Measurements from ENCODE around the gene PGLYRP4. TPM values are rescaled to one million over a fixed set of nuclear protein-coding genes. Genes with fewer than 3 reads are reported as not detected.

PGLYRP4 gene
- total and polyA plus RNA-seq, 11 donors = not detected

DNA sequence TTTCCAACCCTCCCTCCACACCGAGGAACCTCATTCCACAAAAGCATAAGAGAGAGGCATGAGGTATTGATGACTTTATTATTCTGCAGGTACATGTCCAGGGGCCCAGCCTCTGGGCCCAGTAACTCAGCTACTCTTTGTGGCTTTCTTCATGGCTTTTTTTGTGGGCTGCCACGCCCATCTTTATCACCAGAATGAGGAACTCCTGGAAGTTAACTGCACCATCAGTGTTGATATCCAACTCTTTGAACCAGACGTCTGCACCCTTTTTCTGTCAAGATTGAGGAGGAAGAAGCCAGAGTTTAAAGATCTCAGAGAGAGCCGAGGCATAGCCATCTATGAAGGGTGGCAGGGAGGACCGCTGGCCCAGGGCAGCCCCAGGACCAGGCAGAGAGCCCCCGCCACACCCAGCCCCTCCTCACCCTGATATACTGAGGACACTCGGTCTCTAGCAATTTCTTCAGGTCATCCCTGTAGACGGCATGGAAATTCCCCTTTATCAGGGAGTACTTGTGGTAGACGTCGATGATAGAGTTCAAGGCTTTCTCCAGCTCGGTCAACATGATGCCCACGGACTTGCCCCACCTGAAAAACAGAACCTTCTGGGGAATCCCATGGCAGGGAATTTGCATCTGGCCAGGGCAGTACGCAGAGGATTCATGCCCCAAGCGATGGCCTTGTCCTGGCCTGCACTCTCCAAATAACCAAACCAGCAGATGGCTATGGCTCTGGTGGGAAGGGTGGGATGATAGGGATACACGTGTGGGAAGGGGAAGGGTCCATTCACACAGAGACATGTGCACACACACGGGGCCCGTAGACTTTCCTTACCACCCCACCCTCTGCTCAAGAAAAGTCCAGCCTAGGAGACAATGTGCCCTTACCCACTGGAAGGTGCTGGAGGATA is 41.6 kb upstream of the PGLYRP4 start:
- no peaks in the 10 kb centered on the region for H3K9me3 ChIP-seq
- TF ChIP-seq, protein P1, sequence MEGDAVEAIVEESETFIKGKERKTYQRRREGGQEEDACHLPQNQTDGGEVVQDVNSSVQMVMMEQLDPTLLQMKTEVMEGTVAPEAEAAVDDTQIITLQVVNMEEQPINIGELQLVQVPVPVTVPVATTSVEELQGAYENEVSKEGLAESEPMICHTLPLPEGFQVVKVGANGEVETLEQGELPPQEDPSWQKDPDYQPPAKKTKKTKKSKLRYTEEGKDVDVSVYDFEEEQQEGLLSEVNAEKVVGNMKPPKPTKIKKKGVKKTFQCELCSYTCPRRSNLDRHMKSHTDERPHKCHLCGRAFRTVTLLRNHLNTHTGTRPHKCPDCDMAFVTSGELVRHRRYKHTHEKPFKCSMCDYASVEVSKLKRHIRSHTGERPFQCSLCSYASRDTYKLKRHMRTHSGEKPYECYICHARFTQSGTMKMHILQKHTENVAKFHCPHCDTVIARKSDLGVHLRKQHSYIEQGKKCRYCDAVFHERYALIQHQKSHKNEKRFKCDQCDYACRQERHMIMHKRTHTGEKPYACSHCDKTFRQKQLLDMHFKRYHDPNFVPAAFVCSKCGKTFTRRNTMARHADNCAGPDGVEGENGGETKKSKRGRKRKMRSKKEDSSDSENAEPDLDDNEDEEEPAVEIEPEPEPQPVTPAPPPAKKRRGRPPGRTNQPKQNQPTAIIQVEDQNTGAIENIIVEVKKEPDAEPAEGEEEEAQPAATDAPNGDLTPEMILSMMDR (IDR thresholded peaks at IDR 0.05) = no peak
- TF ChIP-seq POLR2A (IDR thresholded peaks at IDR 0.05) = no peak
- peak overlapping the region in 1 of 12 donors; percentile 77 for H3K27ac ChIP-seq
- no peak for DNase-seq
- peak in 1 of 4 donors; percentile 18 for ATAC-seq
- no peaks in the 10 kb centered on the region for H3K36me3 ChIP-seq
- H3K27me3 ChIP-seq = peaks cover 0 to 6% (median 0%) of the 10 kb centered on the region in 9 donors
- peaks cover 0 to 50% (median 1%) of the 10 kb centered on the region in 12 donors for H3K4me1 ChIP-seq
- 71 to 78% (median 76%) methylated on average over 16 to 17 of the region's 17 CpGs for WGBS, 4 donors
- peak overlapping the region in 1 of 12 donors; percentile 49 for H3K4me3 ChIP-seq
- intact Hi-C loops (cut with DNase I) = no loop called here

DNA sequence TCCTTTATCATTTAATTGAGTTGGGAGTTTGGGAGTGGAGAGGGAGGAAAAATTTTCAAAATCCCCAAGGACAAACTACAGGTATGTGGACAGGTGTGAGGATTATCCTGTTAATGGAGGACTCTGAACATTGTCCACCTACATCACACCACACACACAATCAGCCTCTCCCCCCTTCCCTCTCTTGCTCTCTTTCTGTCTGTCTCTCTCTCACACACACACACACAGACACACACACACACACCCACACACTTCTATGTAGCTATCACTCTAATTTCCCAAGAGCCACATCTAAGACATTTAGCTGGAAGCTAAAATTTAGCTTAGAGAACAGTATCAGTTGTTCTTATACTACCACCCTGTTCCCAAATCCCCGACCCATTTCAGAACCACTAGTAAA is 40.8 kb upstream of the PGLYRP4 start:
- ATAC-seq (no peak), DNase-seq (no peak)
- peak overlapping the region in 1 of 12 donors; percentile 49 for H3K4me3 ChIP-seq
- H3K27ac ChIP-seq = peak overlapping the region in 1 of 12 donors; percentile 77
- no peak for TF ChIP-seq POLR2A (IDR thresholded peaks at IDR 0.05)
- TF ChIP-seq, protein P1 (IDR thresholded peaks at IDR 0.05) = no peak
- H3K4me1 ChIP-seq = peaks cover 0 to 55% (median 2%) of the 10 kb centered on the region in 12 donors
- no peaks in the 10 kb centered on the region for H3K36me3 ChIP-seq
- no peaks in the 10 kb centered on the region for H3K9me3 ChIP-seq
- 78 to 96% (median 86%) methylated on average over 1 of the region's 1 CpG for WGBS, 4 donors
- peaks cover 0 to 6% (median 0%) of the 10 kb centered on the region in 9 donors for H3K27me3 ChIP-seq
- intact Hi-C loops (cut with DNase I) = no loop called here

DNA sequence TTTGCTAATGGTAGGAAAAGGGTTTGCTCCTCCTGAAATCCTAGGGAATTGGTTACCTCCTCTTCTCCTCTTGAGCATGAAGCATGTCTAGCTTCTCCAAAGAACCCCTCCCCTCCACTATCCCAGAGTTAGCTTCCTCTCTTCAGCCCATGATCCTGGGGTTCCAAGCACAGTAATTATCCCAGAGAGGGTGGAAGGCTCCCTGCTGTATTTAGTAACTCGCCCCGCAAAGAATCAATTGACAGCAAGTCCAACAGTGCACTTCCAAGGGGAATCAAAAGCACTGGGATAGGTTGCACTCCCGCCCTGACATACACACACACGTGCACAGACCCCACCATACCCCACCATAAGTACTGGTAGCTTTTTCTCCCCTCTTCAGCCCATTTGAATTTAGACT is 39.1 kb upstream of the PGLYRP4 start:
- intact Hi-C loops (cut with DNase I) = no loop called here
- H3K4me3 ChIP-seq = no peak overlapping the region
- DNase-seq = no peak
- peak overlapping the region in 1 of 12 donors; percentile 86 for H3K27ac ChIP-seq
- no peaks in the 10 kb centered on the region for H3K36me3 ChIP-seq
- H3K9me3 ChIP-seq = peaks cover 0 to 6% (median under 1%) of the 10 kb centered on the region in 12 donors
- ATAC-seq = no peak
- H3K4me1 ChIP-seq = peaks cover 0 to 55% (median 2%) of the 10 kb centered on the region in 12 donors
- 80 to 84% (median 83%) methylated on average over 4 of the region's 4 CpGs for WGBS, 4 donors
- H3K27me3 ChIP-seq = peaks cover 0 to 6% (median 0%) of the 10 kb centered on the region in 9 donors
- TF ChIP-seq, protein P1 (IDR thresholded peaks at IDR 0.05) = no peak
- no peak for TF ChIP-seq POLR2A (IDR thresholded peaks at IDR 0.05)

DNA sequence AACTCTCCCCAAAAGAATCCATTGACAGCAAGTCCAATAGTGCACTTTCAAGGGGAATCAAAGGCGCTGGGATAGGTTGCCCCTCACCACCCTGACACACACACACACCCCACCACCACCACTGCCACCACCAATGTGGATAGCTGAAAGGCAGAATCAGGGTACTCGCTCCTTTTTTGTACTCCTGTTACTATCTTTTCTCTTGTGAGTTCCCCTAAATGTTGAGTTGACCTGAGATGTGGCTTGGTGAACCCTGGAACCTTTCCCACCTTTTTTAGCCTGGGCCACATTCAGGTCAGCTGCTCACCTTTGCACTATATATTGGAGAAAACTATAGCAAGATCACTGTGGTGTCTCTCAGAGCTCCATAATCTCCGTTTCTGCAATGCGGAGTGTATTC is 38.4 kb upstream of the PGLYRP4 start:
- Histone ChIP-seq H3K9me3 (peaks cover 0 to 13% (median 3%) of the 10 kb centered on the region in 12 donors), H3K36me3 (no peaks in the 10 kb centered on the region), H3K27me3 (peaks cover 0 to 6% (median 0%) of the 10 kb centered on the region in 9 donors), H3K4me3 (no peak overlapping the region), H3K27ac (peak overlapping the region in 1 of 12 donors; percentile 86), H3K4me1 (peaks cover 0 to 53% (median 2%) of the 10 kb centered on the region in 12 donors)
- ATAC-seq (no peak), DNase-seq (no peak)
- WGBS, 4 donors = 83 to 89% (median 84%) methylated on average over 4 of the region's 4 CpGs
- no peak for TF ChIP-seq POLR2A (IDR thresholded peaks at IDR 0.05)
- TF ChIP-seq, protein P1 (IDR thresholded peaks at IDR 0.05) = no peak
- intact Hi-C loops (cut with DNase I) = no loop called here

Measured in heart left ventricle (tissue), 16 donors.